Trophoblast cell (in vitro differentiated cells and primary cell): ENCODE results near the gene ZSCAN16.
A peak's percentile ranks its signal among the peaks of the same experiment; 100 is the strongest.

Experiments used
- DNase-seq, 2 donors: peaks; one replicate each; pipeline ENCODE4 v3.0.0-alpha.2; 2016
- H2AFZ ChIP-seq: 2 replicates; pipeline ENCODE4 v1.6.1; 2013; ENCODE audit warnings: low read length, moderate library complexity, mild to moderate bottlenecking; ENCODE audit not compliant: insufficient read depth, poor library complexity
- H2AK5ac ChIP-seq: 2 replicates; pipeline ENCODE4 v1.6.1; 2013; ENCODE audit warnings: mild to moderate bottlenecking, low read length
- H2BK120ac ChIP-seq: 2 replicates; pipeline ENCODE4 v1.6.1; 2013; ENCODE audit warnings: low read length, mild to moderate bottlenecking, moderate library complexity; ENCODE audit not compliant: insufficient read depth, poor library complexity
- H2BK12ac ChIP-seq: 2 replicates; pipeline ENCODE4 v1.6.1; 2013; ENCODE audit warnings: mild to moderate bottlenecking, low read length, moderate library complexity
- H2BK5ac ChIP-seq: 2 replicates; pipeline ENCODE4 v1.6.1; 2013; ENCODE audit warnings: low read length, low read depth, moderate library complexity, mild to moderate bottlenecking; ENCODE audit not compliant: poor library complexity
- H3K14ac ChIP-seq: 2 replicates; pipeline ENCODE4 v1.6.1; 2013; ENCODE audit warnings: mild to moderate bottlenecking, low read length
- H3K18ac ChIP-seq: 2 replicates; pipeline ENCODE4 v1.6.1; 2013; ENCODE audit warnings: mild to moderate bottlenecking, low read length
- H3K23ac ChIP-seq: 2 replicates; pipeline ENCODE4 v1.6.1; 2013; ENCODE audit warnings: low read length
- H3K27ac ChIP-seq: 2 replicates; pipeline ENCODE4 v1.5.1; 2013; ENCODE audit warnings: low read depth, mild to moderate bottlenecking, inconsistent platforms, low read length, moderate library complexity
- H3K27me3 ChIP-seq: 2 replicates; pipeline ENCODE4 v1.6.1; 2013; ENCODE audit warnings: inconsistent platforms, mild to moderate bottlenecking, low read length, moderate library complexity; ENCODE audit not compliant: insufficient read depth
- H3K36me3 ChIP-seq, 2 experiments: 1 replicate in 1 of 2; 2 replicates in 1 of 2; pipeline ENCODE4 v1.6.1; 2013; ENCODE audit warnings: low read length in 2 of 2, mild to moderate bottlenecking in 2 of 2, moderate library complexity in 1 of 2; ENCODE audit not compliant: insufficient read depth in 2 of 2, control insufficient read depth in 1 of 2
- H3K4ac ChIP-seq: 2 replicates; pipeline ENCODE4 v1.6.1; 2013; ENCODE audit warnings: low read depth, mild to moderate bottlenecking, low read length, moderate library complexity
- H3K4me1 ChIP-seq, 2 experiments: 1 replicate in 1 of 2; 2 replicates in 1 of 2; pipeline ENCODE4 v1.6.1; 2013; ENCODE audit warnings: low read length in 2 of 2, mild to moderate bottlenecking in 2 of 2, moderate library complexity in 1 of 2; ENCODE audit not compliant: insufficient read depth in 2 of 2, control insufficient read depth in 1 of 2
- H3K4me2 ChIP-seq: 2 replicates; pipeline ENCODE4 v1.6.1; 2013; ENCODE audit warnings: inconsistent platforms, mild to moderate bottlenecking, low read length, moderate library complexity
- H3K4me3 ChIP-seq: 2 replicates; pipeline ENCODE4 v1.5.1; 2013; ENCODE audit warnings: mild to moderate bottlenecking, low read depth, low read length, inconsistent platforms
- H3K79me1 ChIP-seq: one replicate; pipeline ENCODE4 v1.6.1; 2013; ENCODE audit warnings: low read length
- H3K79me2 ChIP-seq: 2 replicates; pipeline ENCODE4 v1.6.1; 2013; ENCODE audit warnings: low read length, mild to moderate bottlenecking; ENCODE audit not compliant: control insufficient read depth, insufficient read depth, poor library complexity
- H3K9ac ChIP-seq: 2 replicates; pipeline ENCODE4 v1.6.1; 2013; ENCODE audit warnings: mild to moderate bottlenecking, low read length
- H3K9me3 ChIP-seq: 2 replicates; pipeline ENCODE4 v1.6.1; 2013; ENCODE audit warnings: low read depth, mild to moderate bottlenecking, control low read depth, inconsistent platforms, low read length; ENCODE audit not compliant: insufficient read depth
- H4K12ac ChIP-seq: 2 replicates; pipeline ENCODE4 v1.6.1; 2013; ENCODE audit warnings: low read depth, mild to moderate bottlenecking, low read length, moderate library complexity
- H4K8ac ChIP-seq: 2 replicates; pipeline ENCODE4 v1.6.1; 2013; ENCODE audit warnings: low read depth, mild to moderate bottlenecking, low read length, moderate library complexity
- H4K91ac ChIP-seq: one replicate; pipeline ENCODE4 v1.6.1; 2013; ENCODE audit warnings: low read depth, mild to moderate bottlenecking, low read length, moderate library complexity
- WGBS: extraction: QIAGEN DNeasy Blood & Tissue Kit; methylation state at CpG from one replicate; pipeline ENCODE4 v1.1.7; 2013; ENCODE audit warnings: missing lambda C conversion rate; ENCODE audit not compliant: insufficient read length, insufficient coverage; ENCODE audit errors: extremely low coverage; 5-methylcytosine and 5-hydroxymethylcytosine counted together

ZSCAN16 gene

DNA sequence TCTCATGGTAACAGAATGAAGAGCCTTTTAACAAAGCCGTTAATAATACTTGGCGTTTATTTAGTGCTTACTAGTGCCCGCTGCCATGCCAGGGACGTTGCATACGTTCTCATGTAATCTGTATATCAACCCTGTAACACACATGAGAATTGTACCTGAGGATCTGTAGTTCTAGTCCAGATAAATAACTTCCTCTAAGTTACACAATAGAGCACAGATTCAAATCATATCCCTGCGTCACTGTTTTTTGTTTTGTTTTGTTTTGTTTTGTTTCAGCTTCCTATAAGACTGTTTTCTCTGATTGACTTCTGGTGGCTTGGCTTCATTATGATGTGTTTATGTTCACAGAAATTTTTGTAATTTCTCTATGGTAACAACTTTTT, 553 bp downstream of the ZSCAN16 start:
- H3K36me3 ChIP-seq = peaks cover 8 to 9% of the 10 kb centered on the region in 2 experiments
- peak overlapping the region; percentile 81 for H3K9ac ChIP-seq
- H2BK12ac ChIP-seq = no peak overlapping the region
- no peak overlapping the region for H2BK120ac ChIP-seq
- no peak overlapping the region for H3K14ac ChIP-seq
- peaks cover 3% of the 10 kb centered on the region for H3K79me1 ChIP-seq
- H2AFZ ChIP-seq = peak overlapping the region; percentile 99
- no peak overlapping the region for H2BK5ac ChIP-seq
- H3K9me3 ChIP-seq = no peaks in the 10 kb centered on the region
- H3K27me3 ChIP-seq = no peaks in the 10 kb centered on the region
- no peak for DNase-seq
- no peak overlapping the region for H3K27ac ChIP-seq
- peak overlapping the region; percentile 94 for H4K12ac ChIP-seq
- no CpG with 5 or more reads among the region's 6 CpGs for WGBS
- H3K23ac ChIP-seq = no peak overlapping the region
- H3K4me3 ChIP-seq = peak overlapping the region; percentile 85
- H3K18ac ChIP-seq = no peak overlapping the region
- H3K4ac ChIP-seq = no peak overlapping the region
- no peak overlapping the region for H2AK5ac ChIP-seq
- H3K4me2 ChIP-seq = peak overlapping the region; percentile 75
- H4K8ac ChIP-seq = peak overlapping the region; percentile 97
- H3K79me2 ChIP-seq = peaks cover 2% of the 10 kb centered on the region
- H3K4me1 ChIP-seq = peaks cover 0 to 3% of the 10 kb centered on the region in 2 experiments
- H4K91ac ChIP-seq = peak overlapping the region; percentile 64

- Histone ChIP-seq H4K8ac (no peak overlapping the region), H3K18ac (no peak overlapping the region), H2BK120ac (no peak overlapping the region), H2BK12ac (no peak overlapping the region), H3K14ac (no peak overlapping the region), H3K4ac (no peak overlapping the region), H2AFZ (no peak overlapping the region), H3K27me3 (no peaks in the 10 kb centered on the region), H4K12ac (no peak overlapping the region), H3K9ac (peak overlapping the region; percentile 70), H3K36me3 (peaks cover 5 to 8% of the 10 kb centered on the region in 2 experiments), H3K79me2 (peaks cover 2% of the 10 kb centered on the region), H2BK5ac (no peak overlapping the region), H3K4me2 (no peak overlapping the region), H2AK5ac (no peak overlapping the region), H4K91ac (no peak overlapping the region), H3K9me3 (no peaks in the 10 kb centered on the region), H3K79me1 (peaks cover 3% of the 10 kb centered on the region), H3K23ac (no peak overlapping the region), H3K4me3 (no peak overlapping the region), H3K27ac (no peak overlapping the region), H3K4me1 (peaks cover 0 to 3% of the 10 kb centered on the region in 2 experiments)
- no peak for DNase-seq
- WGBS = no CpG with 5 or more reads among the region's 4 CpGs
Observed at GRCh38 chr6:28125401-28125800, 992 bp downstream of the ZSCAN16 start.

- Histone ChIP-seq H3K36me3 (peaks cover 1 to 5% of the 10 kb centered on the region in 2 experiments), H3K14ac (no peak overlapping the region), H4K91ac (no peak overlapping the region), H3K4me3 (no peak overlapping the region), H3K4me1 (peaks cover 0 to 5% of the 10 kb centered on the region in 2 experiments), H4K8ac (no peak overlapping the region), H3K79me2 (peaks cover 4% of the 10 kb centered on the region), H2BK12ac (no peak overlapping the region), H4K12ac (no peak overlapping the region), H3K4ac (no peak overlapping the region), H3K9ac (no peak overlapping the region), H3K18ac (no peak overlapping the region), H2BK5ac (no peak overlapping the region), H2AFZ (no peak overlapping the region), H2BK120ac (no peak overlapping the region), H3K9me3 (no peaks in the 10 kb centered on the region), H3K27ac (no peak overlapping the region), H3K23ac (no peak overlapping the region), H2AK5ac (no peak overlapping the region), H3K79me1 (peaks cover 6% of the 10 kb centered on the region), H3K27me3 (no peaks in the 10 kb centered on the region), H3K4me2 (no peak overlapping the region)
- no CpG with 5 or more reads among the region's 3 CpGs for WGBS
- DNase-seq = peak in 1 of 2 donors; percentile 67
Observed at GRCh38 chr6:28134015-28134414, 9.6 kb downstream of the ZSCAN16 start.

- H4K8ac ChIP-seq = no peak overlapping the region
- H3K4me2 ChIP-seq = no peak overlapping the region
- H3K18ac ChIP-seq = no peak overlapping the region
- H3K79me2 ChIP-seq = peaks cover 4% of the 10 kb centered on the region
- no peaks in the 10 kb centered on the region for H3K27me3 ChIP-seq
- no peak overlapping the region for H2BK12ac ChIP-seq
- no CpG with 5 or more reads among the region's 1 CpG for WGBS
- H3K9ac ChIP-seq = no peak overlapping the region
- H3K4ac ChIP-seq = no peak overlapping the region
- peaks cover 6% of the 10 kb centered on the region for H3K79me1 ChIP-seq
- H3K14ac ChIP-seq = no peak overlapping the region
- no peak overlapping the region for H4K12ac ChIP-seq
- no peak overlapping the region for H2AFZ ChIP-seq
- H2BK5ac ChIP-seq = no peak overlapping the region
- H3K27ac ChIP-seq = no peak overlapping the region
- no peak overlapping the region for H4K91ac ChIP-seq
- DNase-seq = peak in 1 of 2 donors; percentile 9
- H3K4me3 ChIP-seq = no peak overlapping the region
- H2AK5ac ChIP-seq = no peak overlapping the region
- H3K9me3 ChIP-seq = no peaks in the 10 kb centered on the region
- peaks cover 0 to 5% of the 10 kb centered on the region in 2 experiments for H3K4me1 ChIP-seq
- H3K23ac ChIP-seq = no peak overlapping the region
- H2BK120ac ChIP-seq = no peak overlapping the region
- H3K36me3 ChIP-seq = peaks cover 1 to 2% of the 10 kb centered on the region in 2 experiments
Observed at GRCh38 chr6:28134716-28135115, 10.3 kb downstream of the ZSCAN16 start.
